Activated naive CD4-positive, alpha-beta T cell treated with Interleukin-2 at 50 U/mL for 16 hours (primary cell): ENCODE data around the gene SORBS1.

ENCODE experiments used
- DNase-seq: peaks from one replicate; pipeline ENCODE4 v3.0.0-alpha.2; 2020

SORBS1 gene

GRCh38 chr10:95334805-95335144 lies 226.4 kb downstream of the SORBS1 start:
- no peak for DNase-seq

DNA sequence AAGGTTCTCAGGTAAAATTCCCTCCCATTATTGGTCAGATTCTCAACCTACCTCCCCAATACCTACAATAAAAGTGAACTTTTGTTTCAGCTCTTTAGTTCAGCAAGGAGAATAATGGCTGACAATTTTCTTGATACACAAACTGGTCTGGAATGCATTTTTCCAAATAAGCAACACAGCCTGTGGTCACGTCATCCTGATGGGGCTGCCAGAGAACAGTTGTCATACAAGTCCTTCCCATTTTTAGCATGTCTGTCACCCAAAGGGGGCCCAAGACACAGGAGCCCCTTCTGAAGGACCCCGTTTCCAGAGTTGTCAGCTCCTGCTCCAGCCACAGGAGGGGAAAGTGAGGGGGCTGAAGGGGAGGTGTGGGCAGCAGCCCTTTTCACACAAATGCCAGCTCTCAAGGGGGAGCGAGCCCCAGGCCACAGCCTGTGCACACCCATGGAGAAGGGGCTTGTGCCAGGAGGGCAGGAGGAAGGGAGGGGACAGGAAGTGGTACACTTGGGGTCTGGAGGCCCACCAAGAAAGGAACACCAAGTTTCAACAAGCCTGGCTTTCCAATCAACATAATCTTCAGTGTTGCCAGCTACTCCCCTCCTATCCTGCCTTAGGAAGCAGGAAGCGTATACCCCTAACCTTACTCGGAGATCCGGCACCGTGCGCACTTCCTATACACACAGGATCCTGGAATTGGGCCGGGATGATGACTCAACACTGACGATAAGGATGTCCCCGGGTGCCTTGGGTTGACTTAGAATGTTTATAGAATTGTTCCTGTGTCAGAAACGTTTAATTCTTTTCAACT lies 227.0 kb downstream of the SORBS1 start:
- no peak for DNase-seq

DNA sequence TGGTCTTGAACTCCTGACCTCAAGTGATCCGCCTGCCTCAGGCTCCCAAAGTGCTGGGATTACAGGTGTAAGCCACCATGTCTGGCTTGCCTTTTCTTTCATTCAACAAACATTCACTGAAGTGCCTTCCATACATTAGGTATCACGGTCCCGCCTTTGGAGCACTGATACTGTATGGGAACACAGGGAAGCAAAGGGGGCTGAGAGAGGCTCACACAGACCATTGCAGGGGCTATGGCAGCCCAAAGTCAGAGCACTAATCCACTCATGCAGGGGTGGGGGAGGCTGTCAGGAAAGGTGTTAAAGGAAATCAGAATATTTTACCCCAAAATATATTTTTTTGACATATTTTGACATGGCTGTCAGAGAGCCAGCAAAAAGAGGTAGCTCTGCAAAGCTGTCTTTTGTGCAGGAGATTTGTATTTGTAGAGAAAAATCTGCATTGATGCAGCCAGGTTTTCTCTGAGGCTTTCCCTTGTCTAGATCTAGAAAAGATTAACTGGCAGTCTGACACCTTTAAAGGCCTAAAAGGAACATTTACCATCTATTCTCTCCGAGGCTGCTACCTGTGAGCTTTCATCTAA lies 228.4 kb downstream of the SORBS1 start:
- no peak for DNase-seq

GRCh38 chr10:95331596-95332130 lies 229.5 kb downstream of the SORBS1 start:
- DNase-seq = no peak

DNA sequence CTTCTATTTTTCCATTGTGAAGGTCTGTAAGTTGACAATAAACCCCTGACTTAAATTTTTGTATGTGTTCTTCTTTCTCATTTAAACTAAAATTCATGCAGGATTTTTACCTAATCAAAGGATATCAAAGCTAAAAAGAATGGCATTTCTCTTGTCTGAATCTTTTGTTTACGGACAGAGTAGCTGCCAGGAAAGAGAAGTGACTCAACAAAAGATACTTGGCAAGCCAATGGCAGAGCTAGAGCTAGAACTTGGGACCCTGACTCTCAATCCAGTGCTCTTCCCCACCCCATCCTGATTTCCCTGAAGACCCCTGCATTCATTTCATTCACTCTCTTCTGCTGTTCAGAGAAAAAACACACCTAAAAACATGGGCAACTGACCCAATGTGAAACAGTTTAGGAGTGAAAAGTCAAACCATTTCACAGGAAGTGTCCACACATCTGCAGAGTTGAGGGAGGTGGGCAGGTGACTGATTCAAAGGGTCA lies 230.2 kb downstream of the SORBS1 start:
- DNase-seq = no peak

DNA sequence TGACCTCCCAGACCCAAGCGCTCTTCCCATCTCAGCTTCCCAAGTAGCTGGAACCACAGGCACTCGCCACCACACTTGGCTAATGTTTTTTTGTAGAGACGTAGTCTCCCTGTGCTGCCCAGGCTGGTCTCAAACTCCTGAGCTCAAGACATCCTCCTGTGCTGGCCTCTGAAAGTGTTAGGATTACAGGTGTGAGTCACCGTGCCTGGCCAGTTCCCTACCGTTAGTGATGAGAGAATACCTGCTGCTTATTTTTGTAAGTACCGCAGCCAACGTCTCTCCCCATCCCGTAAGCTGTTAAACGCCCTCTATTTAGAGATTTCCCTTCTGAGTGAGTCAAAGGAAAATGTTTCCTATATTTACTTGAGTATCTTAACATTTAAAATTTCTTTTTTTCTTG lies 231.9 kb downstream of the SORBS1 start:
- DNase-seq = no peak

DNA sequence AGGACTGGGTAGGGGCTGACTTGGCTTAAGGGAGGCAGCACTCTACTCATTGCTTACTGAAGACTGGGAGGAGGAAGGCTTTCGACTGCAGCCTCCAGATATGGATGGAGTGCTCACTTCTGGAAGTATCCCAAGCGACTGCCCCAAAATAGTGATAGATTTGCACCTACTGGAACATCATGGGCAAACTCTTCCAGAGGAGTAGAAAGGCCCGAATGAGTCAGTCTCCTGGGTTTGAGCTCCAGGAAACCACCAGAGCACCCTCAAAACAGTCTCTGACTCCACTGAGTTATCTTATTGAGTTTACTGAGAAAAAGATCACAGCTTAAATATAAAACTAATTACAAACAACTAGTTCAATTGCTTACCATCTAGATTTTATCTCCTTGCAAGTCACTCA lies 233.2 kb downstream of the SORBS1 start:
- no peak for DNase-seq

DNA sequence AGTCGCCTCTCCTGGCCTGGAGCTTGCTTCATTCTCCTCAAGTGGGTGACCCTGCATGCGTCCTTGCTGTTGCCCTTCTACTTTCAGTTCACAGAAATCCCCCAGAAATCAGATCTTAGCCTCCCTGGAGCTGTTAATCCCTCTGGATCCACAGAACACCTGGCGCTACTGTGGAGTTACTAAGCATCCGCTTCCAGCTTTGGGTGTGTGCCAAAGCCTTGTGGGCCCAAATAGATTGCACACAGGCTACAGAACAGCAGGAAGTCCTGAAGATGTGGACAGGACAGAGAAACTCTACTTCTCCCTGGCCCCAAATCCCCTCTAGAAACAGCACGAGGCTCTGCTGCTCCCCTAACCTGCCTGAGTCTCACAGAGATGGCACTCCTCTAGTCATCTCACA lies 233.8 kb downstream of the SORBS1 start:
- DNase-seq = no peak

DNA sequence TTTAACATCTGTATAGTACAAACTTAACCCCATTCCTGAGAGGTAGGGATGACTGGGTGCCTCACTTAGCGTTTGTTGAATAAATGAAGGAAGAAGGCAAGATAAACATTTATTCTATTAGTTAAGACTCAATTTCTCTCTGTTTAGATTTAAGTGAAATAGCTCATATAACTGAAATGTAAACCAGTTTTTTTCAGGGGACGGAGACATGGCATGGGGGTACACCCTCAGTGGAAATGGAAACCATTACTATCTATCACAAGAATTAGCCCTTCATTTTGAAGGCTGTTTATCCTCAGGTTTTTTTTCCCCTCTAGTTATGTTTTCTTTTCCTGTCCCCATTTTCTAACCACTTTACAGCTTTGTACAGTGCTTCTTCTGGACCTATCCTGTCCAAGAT lies 234.8 kb downstream of the SORBS1 start:
- no peak for DNase-seq

DNA sequence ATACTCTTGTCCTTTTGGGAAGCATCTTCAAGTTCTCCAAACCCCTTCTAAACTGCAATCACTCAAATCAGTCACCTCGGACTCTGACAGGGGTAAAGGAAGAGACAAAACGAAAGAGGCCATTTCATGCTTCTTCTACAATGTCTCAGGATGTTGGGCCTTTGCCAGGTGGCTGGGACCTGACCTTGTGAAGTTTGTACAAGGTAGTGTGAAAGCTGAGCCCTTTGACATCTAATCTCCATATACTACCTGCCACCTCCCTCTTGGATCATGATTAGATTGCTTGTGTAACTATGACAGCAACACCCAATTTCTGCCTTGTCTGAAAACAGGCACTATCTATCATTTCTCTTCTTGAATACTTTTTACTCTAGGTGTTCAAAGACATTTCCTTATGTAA lies 235.3 kb downstream of the SORBS1 start:
- no peak for DNase-seq

- no peak for DNase-seq
Measured at GRCh38 chr10:95324436-95325268, 236.5 kb downstream of the SORBS1 start.

- DNase-seq = no peak
Measured at GRCh38 chr10:95321554-95322301, 239.4 kb downstream of the SORBS1 start.

GRCh38 chr10:95319239-95319638 lies 241.9 kb downstream of the SORBS1 start:
- no peak for DNase-seq

- no peak for DNase-seq
Measured at GRCh38 chr10:95315509-95315908, 245.7 kb downstream of the SORBS1 start.

GRCh38 chr10:95314192-95314918 lies 246.8 kb downstream of the SORBS1 start:
- DNase-seq = no peak

DNA sequence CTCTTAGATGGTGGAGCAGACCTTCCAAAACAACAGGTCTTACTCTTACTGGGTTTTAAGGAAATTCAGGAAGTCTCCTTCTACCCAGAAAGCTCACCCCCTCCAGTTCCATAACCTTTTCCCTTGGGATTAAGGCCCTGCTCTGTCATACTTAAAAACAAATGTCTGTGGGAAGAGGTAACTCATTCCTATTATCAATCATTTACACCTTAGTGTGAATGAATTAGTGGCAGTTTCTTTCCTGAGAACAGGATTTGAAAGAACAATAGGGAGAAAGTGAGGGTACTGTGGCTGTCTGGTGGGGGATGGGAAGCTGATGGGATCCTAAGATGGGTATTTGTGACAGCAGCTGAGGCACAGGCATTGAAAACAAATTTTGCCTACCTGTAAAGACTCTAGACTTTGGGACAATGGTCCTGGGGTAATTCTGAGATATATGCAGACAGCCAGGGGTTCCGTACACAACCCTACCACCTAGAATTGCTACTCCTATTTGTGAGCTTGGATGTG lies 248.1 kb downstream of the SORBS1 start:
- DNase-seq = no peak

DNA sequence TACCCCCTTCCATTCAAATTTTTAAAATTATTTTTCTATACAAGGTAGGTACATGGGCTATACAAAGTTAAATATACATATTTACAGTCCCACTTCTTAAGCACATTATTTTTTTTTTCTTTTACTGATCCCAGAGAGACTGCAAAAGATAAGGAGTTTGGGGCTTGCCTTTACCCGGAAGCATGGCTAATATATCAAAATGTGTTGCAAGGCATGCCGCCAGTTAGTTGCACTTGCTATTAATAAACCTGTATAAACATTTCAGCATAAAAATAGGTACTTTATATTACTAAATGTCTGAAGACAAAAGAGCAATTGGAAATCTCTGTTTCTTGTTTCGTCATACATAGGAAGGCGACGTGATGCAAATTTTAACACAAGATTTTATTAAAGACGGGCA lies 248.9 kb downstream of the SORBS1 start:
- no peak for DNase-seq

GRCh38 chr10:95309958-95310357 lies 251.2 kb downstream of the SORBS1 start:
- DNase-seq = no peak

GRCh38 chr10:95308389-95309302 lies 252.5 kb downstream of the SORBS1 start:
- DNase-seq = no peak

GRCh38 chr10:95306851-95307250 lies 254.3 kb downstream of the SORBS1 start:
- DNase-seq = no peak

- no peak for DNase-seq
Measured at GRCh38 chr10:95306318-95306650, 254.9 kb downstream of the SORBS1 start.
